GM21737 (cell line): ENCODE data around the gene JPT2.
"Not testable (repeated sequence)": the region's sequence is repeated elsewhere in the genome, so short reads cannot be mapped to it uniquely, and the experiment has no call there.

ENCODE experiments used
- ATAC-seq: cut with Tn5 transposase; IDR thresholded peaks from one replicate; pipeline ENCODE4 v1.9.1; 2021; ENCODE audit warnings: mild to moderate bottlenecking, moderate library complexity; ENCODE audit not compliant: unreplicated experiment

Gene JPT2

GRCh38 chr16:1705688-1706385 is 27.8 kb downstream of the JPT2 start, which contains the start of gene MAPK8IP3:
TSS of gene MAPK8IP3 (plus strand) at chr16:1706195. CDS start at chr16:1706340, 145 bp downstream.
- ATAC-seq: peak; percentile 79

- peak; percentile 20 for ATAC-seq
Measured at GRCh38 chr16:1706386-1707192, 28.5 kb downstream of the JPT2 start.

GRCh38 chr16:1707193-1707790 is 29.2 kb downstream of the JPT2 start:
- ATAC-seq: no peak

- no peak for ATAC-seq
Measured at GRCh38 chr16:1708083-1708767, 30.1 kb downstream of the JPT2 start.

GRCh38 chr16:1708768-1709180 is 30.7 kb downstream of the JPT2 start:
- ATAC-seq: no peak

- ATAC-seq: no peak
Measured at GRCh38 chr16:1709356-1709755, 31.3 kb downstream of the JPT2 start.

GRCh38 chr16:1710811-1711507 is 32.9 kb downstream of the JPT2 start:
- no peak for ATAC-seq

- ATAC-seq: no peak
Measured at GRCh38 chr16:1712791-1713261, 34.7 kb downstream of the JPT2 start.

- ATAC-seq: no peak
Measured at GRCh38 chr16:1713331-1713730, 35.3 kb downstream of the JPT2 start.

- ATAC-seq: no peak
Measured at GRCh38 chr16:1713933-1714332, 35.9 kb downstream of the JPT2 start.

- no peak for ATAC-seq
Measured at GRCh38 chr16:1715220-1715619, 37.1 kb downstream of the JPT2 start.

GRCh38 chr16:1718236-1718635 is 40.2 kb downstream of the JPT2 start:
- not testable (repeated sequence) for ATAC-seq

GRCh38 chr16:1719559-1720229 is 41.6 kb downstream of the JPT2 start:
- not testable (repeated sequence) for ATAC-seq

GRCh38 chr16:1721372-1721771 is 43.3 kb downstream of the JPT2 start:
- no peak for ATAC-seq

GRCh38 chr16:1723450-1724147 is 45.5 kb downstream of the JPT2 start:
- ATAC-seq: no peak

GRCh38 chr16:1724491-1724890 is 46.4 kb downstream of the JPT2 start:
- ATAC-seq: no peak

- no peak for ATAC-seq
Measured at GRCh38 chr16:1726661-1727502, 48.8 kb downstream of the JPT2 start.
